HFF-Myc (cell line): ENCODE data around the gene LSAMP.

Source experiments
- DNase-seq: peaks from one replicate; pipeline ENCODE4 v3.0.0-alpha.2; 2011; ENCODE audit warnings: low read depth; ENCODE audit errors: extremely low read depth
- H3K4me3 ChIP-seq: replicated peaks from 2 replicates; pipeline ENCODE4 v1.5.1; 2011; ENCODE audit warnings: low read depth, mild to moderate bottlenecking, control low read depth, low read length
- CTCF ChIP-seq: IDR thresholded peaks from 2 replicates; pipeline ENCODE4 v1.5.1; 2012; ENCODE audit warnings: mild to moderate bottlenecking, low read depth, low read length, control low read depth; ENCODE audit errors: missing control alignments

The LSAMP gene

GRCh38 chr3:116445311-116445841, at the start of gene LSAMP:
TSS of gene LSAMP (minus strand) at chr3:116445487.
- TF ChIP-seq CTCF = no peak
- peak within 1 kb of the TSS; percentile 55 for H3K4me3 ChIP-seq
- DNase-seq = no peak

- TF ChIP-seq CTCF = no peak
- no peak overlapping the region for H3K4me3 ChIP-seq
- DNase-seq = no peak
These were observed 47.1 kb upstream of the LSAMP start for GRCh38 chr3:116492379-116492778.

GRCh38 chr3:116483135-116483534, 37.8 kb upstream of the LSAMP start:
- no peak for TF ChIP-seq CTCF
- no peak overlapping the region for H3K4me3 ChIP-seq
- no peak for DNase-seq

- no peak overlapping the region for H3K4me3 ChIP-seq
- no peak for DNase-seq
- TF ChIP-seq CTCF = no peak
These were observed 31.4 kb upstream of the LSAMP start for GRCh38 chr3:116476691-116477090.

- no peak for TF ChIP-seq CTCF
- H3K4me3 ChIP-seq = no peak overlapping the region
- DNase-seq = no peak
These were observed 29.5 kb upstream of the LSAMP start for GRCh38 chr3:116474801-116475200.

- DNase-seq = no peak
- TF ChIP-seq CTCF = no peak
- no peak overlapping the region for H3K4me3 ChIP-seq
These were observed 28.9 kb upstream of the LSAMP start for GRCh38 chr3:116474032-116474780.

GRCh38 chr3:116473602-116474001, 28.3 kb upstream of the LSAMP start:
- DNase-seq = no peak
- no peak for TF ChIP-seq CTCF
- H3K4me3 ChIP-seq = no peak overlapping the region
